ENCODE measurements around the gene NUP43.
"Not testable (repeated sequence)": the region's sequence is repeated elsewhere in the genome, so short reads cannot be mapped to it uniquely, and the experiment has no call there.

NUP43 gene

GRCh38 chr6:149691201-149691600 lies 55.1 kb downstream of the NUP43 start:
- no peak for ATAC-seq

- ATAC-seq = no peak
Observed at GRCh38 chr6:149686230-149686629, 60.1 kb downstream of the NUP43 start.

- ATAC-seq = no peak
Observed at GRCh38 chr6:149683256-149683859, 63.0 kb downstream of the NUP43 start.

GRCh38 chr6:149681845-149682244 lies 64.5 kb downstream of the NUP43 start:
- not testable (repeated sequence) for ATAC-seq

- no peak for ATAC-seq
Observed at GRCh38 chr6:149681209-149681608, 65.1 kb downstream of the NUP43 start.

GRCh38 chr6:149680503-149680902 lies 65.8 kb downstream of the NUP43 start:
- ATAC-seq = no peak
